ENCODE measurements around the gene GRID2. TPM values are rescaled to one million over a fixed set of nuclear protein-coding genes. Genes with fewer than 3 reads are reported as not detected.

Gene GRID2
- total and polyA plus RNA-seq, 10 of the 15 experiments (the other 5 are each of a cell fraction or from before 2014, with no cell fraction given): not detected

GRCh38 chr4:93648258-93648657, 1344.5 kb downstream of the GRID2 start:
- intact Hi-C loops (cut with micrococcal nuclease; ENCODE audit: unreplicated experiment): no loop called here
- TF ChIP-seq HDAC6 (IDR thresholded peaks at IDR 0.05; ENCODE audit: unreplicated experiment) (no peak), SPI1 (IDR thresholded peaks at IDR 0.05; ENCODE audit: borderline replicate concordance, insufficient read depth, low read depth, low read length) (peak; percentile 44)
- ChIA-PET CTCF (no interaction called here), POLR2A (no interaction called here), RAD21 (ENCODE audit: unreplicated experiment) (interaction anchor here (0.6 kb wide), 1 partner anchor 115 kb away, joined by 3 read pairs; no protein-coding TSS in a partner anchor), SMC1A (ENCODE audit: uncharacterized antibody, unreplicated experiment) (interaction anchor here (0.8 to 1.0 kb wide), 2 partner anchors 20 to 684 kb away, joined by 3 to 4 read pairs; no protein-coding TSS in a partner anchor)
- H3K36me3 ChIP-seq (ENCODE audit: control insufficient read depth in 2 of 2, insufficient read depth in 2 of 2, low read length in 1 of 2): no peaks in the 10 kb centered on the region
- DNase-seq (ENCODE audit: low read depth, low spot score) (no peak), FAIRE-seq (no peak), ATAC-seq (peak; percentile 63)
- WGBS (ENCODE audit: insufficient coverage, insufficient replicate concordance, low lambda C conversion rate, missing lambda C conversion rate): 22% methylated on average over 3 of the region's 3 CpGs
- H3K4me1 ChIP-seq (ENCODE audit: control insufficient read depth, insufficient read depth, low read length): no peaks in the 10 kb centered on the region
- H3K4me2 ChIP-seq (ENCODE audit: control insufficient read depth, insufficient read depth): no peak overlapping the region
- H2AFZ ChIP-seq (ENCODE audit: control insufficient read depth, low read depth, low read length): no peak overlapping the region
- no peaks in the 10 kb centered on the region for H3K79me2 ChIP-seq (ENCODE audit: control insufficient read depth, insufficient read depth, low read length)
- no peaks in the 10 kb centered on the region for H4K20me1 ChIP-seq (ENCODE audit: control insufficient read depth, insufficient read depth)
- H3K9ac ChIP-seq (ENCODE audit: control insufficient read depth, insufficient read depth, low read length): no peak overlapping the region
- no peak overlapping the region for H3K27ac ChIP-seq (ENCODE audit: control insufficient read depth, insufficient read depth)
- no TSS peak for BruUV-seq (replicated peaks)
- in situ Hi-C loops (cut with MboI): no loop called here
- H3K4me3 ChIP-seq: no peak overlapping the region
- no peaks in the 10 kb centered on the region for H3K9me3 ChIP-seq (replicated peaks; ENCODE audit: control insufficient read depth, insufficient read depth, low read length)
- no peaks in the 10 kb centered on the region for H3K27me3 ChIP-seq (replicated peaks in 1 of 2; ENCODE audit: control insufficient read depth in 2 of 2, insufficient read depth in 2 of 2, low read length in 1 of 2)

GRCh38 chr4:93649828-93650227, 1346.1 kb downstream of the GRID2 start:
- no peak overlapping the region for H3K9ac ChIP-seq (ENCODE audit: control insufficient read depth, insufficient read depth, low read length)
- no peaks in the 10 kb centered on the region for H3K36me3 ChIP-seq (ENCODE audit: control insufficient read depth in 2 of 2, insufficient read depth in 2 of 2, low read length in 1 of 2)
- FAIRE-seq: no peak
- H3K4me3 ChIP-seq: no peak overlapping the region
- intact Hi-C loops (cut with micrococcal nuclease; ENCODE audit: unreplicated experiment): no loop called here
- no peak overlapping the region for H2AFZ ChIP-seq (ENCODE audit: control insufficient read depth, low read depth, low read length)
- RAD21 ChIA-PET (ENCODE audit: unreplicated experiment): no interaction called here
- BruUV-seq (replicated peaks): no TSS peak
- in situ Hi-C loops (cut with MboI): no loop called here
- no peaks in the 10 kb centered on the region for H3K79me2 ChIP-seq (ENCODE audit: control insufficient read depth, insufficient read depth, low read length)
- CTCF ChIA-PET: no interaction called here
- TF ChIP-seq BMI1 (IDR thresholded peaks at IDR 0.05; ENCODE audit: borderline replicate concordance) (no peak), POU2F2 (IDR thresholded peaks at IDR 0.05; ENCODE audit: borderline replicate concordance, low read depth, low read length) (no peak), REST (IDR thresholded peaks at IDR 0.05; ENCODE audit: low read depth, low read length) (no peak), FOXK2 (IDR thresholded peaks at IDR 0.05) (no peak), BRCA1 (IDR thresholded peaks at IDR 0.05; ENCODE audit: low read depth, low read length) (no peak), NR2C2 (IDR thresholded peaks at IDR 0.05; ENCODE audit: borderline replicate concordance, control insufficient read depth, insufficient read length, low read depth) (no peak), ELK1 (IDR thresholded peaks at IDR 0.05; ENCODE audit: low read depth, low read length) (no peak), PBX3 (IDR thresholded peaks at IDR 0.05; ENCODE audit: insufficient replicate concordance, low read depth, low read length) (no peak), NFYB (IDR thresholded peaks at IDR 0.05; ENCODE audit: insufficient read depth, low read depth, low read length) (no peak), ZNF274 (IDR thresholded peaks at IDR 0.05; ENCODE audit: insufficient read depth, insufficient read length) (no peak)
- H3K4me1 ChIP-seq (ENCODE audit: control insufficient read depth, insufficient read depth, low read length): no peaks in the 10 kb centered on the region
- ATAC-seq: no peak
- POLR2A ChIA-PET: no interaction called here
- SMC1A ChIA-PET (ENCODE audit: uncharacterized antibody, unreplicated experiment): no interaction called here
- no peaks in the 10 kb centered on the region for H3K27me3 ChIP-seq (replicated peaks in 1 of 2; ENCODE audit: control insufficient read depth in 2 of 2, insufficient read depth in 2 of 2, low read length in 1 of 2)
- H4K20me1 ChIP-seq (ENCODE audit: control insufficient read depth, insufficient read depth): no peaks in the 10 kb centered on the region
- DNase-seq (ENCODE audit: low read depth, low spot score): no peak
- no peak overlapping the region for H3K4me2 ChIP-seq (ENCODE audit: control insufficient read depth, insufficient read depth)
- H3K27ac ChIP-seq (ENCODE audit: control insufficient read depth, insufficient read depth): no peak overlapping the region
- no peaks in the 10 kb centered on the region for H3K9me3 ChIP-seq (replicated peaks; ENCODE audit: control insufficient read depth, insufficient read depth, low read length)

All from GM12878 (cell line).